Kidney epithelial cell (primary cell): ENCODE results near the gene DUSP22. TPM values are rescaled to one million over a fixed set of nuclear protein-coding genes. Genes with fewer than 3 reads are reported as not detected.

Experiments used
- DNase-seq: peaks from one replicate; pipeline ENCODE4 v3.0.0-alpha.2; 2010; ENCODE audit warnings: low read depth
- H3K27me3 ChIP-seq: 2 replicates; pipeline ENCODE4 v1.6.0; 2011; ENCODE audit warnings: low read length; ENCODE audit not compliant: control insufficient read depth, insufficient read depth
- H3K36me3 ChIP-seq: 2 replicates; pipeline ENCODE4 v1.5.1; 2011; ENCODE audit warnings: low read length; ENCODE audit not compliant: control insufficient read depth, insufficient read depth
- H3K4me3 ChIP-seq: 2 replicates; pipeline ENCODE4 v1.5.1; 2011; ENCODE audit warnings: low read depth, mild to moderate bottlenecking, control low read depth, low read length
- total RNA-seq: library from RNA; depleted of rRNA; stranded (reverse); fragments of >200 nt; gene quantifications from 2 replicates; pipeline ENCODE4 v1.2.3, GENCODE V29; 2015
- TF ChIP-seq, protein P1 (sequence below): IDR thresholded peaks from 2 replicates; pipeline ENCODE4 v1.5.1; 2011; ENCODE audit warnings: mild to moderate bottlenecking, moderate library complexity, low read length, control low read depth, inconsistent platforms; ENCODE audit not compliant: insufficient read depth, poor library complexity, severe bottlenecking

The DUSP22 gene
- total RNA-seq, 1 donor from 2014 or later, result 35.9 TPM

GRCh38 chr6:351011-351866 lies 59.0 kb downstream of the DUSP22 start:
- no peaks in the 10 kb centered on the region for H3K36me3 ChIP-seq
- DNase-seq, result no peak
- H3K27me3 ChIP-seq, result no peaks in the 10 kb centered on the region
- TF ChIP-seq, protein P1, sequence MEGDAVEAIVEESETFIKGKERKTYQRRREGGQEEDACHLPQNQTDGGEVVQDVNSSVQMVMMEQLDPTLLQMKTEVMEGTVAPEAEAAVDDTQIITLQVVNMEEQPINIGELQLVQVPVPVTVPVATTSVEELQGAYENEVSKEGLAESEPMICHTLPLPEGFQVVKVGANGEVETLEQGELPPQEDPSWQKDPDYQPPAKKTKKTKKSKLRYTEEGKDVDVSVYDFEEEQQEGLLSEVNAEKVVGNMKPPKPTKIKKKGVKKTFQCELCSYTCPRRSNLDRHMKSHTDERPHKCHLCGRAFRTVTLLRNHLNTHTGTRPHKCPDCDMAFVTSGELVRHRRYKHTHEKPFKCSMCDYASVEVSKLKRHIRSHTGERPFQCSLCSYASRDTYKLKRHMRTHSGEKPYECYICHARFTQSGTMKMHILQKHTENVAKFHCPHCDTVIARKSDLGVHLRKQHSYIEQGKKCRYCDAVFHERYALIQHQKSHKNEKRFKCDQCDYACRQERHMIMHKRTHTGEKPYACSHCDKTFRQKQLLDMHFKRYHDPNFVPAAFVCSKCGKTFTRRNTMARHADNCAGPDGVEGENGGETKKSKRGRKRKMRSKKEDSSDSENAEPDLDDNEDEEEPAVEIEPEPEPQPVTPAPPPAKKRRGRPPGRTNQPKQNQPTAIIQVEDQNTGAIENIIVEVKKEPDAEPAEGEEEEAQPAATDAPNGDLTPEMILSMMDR, result no peak
- no peak overlapping the region for H3K4me3 ChIP-seq

DNA sequence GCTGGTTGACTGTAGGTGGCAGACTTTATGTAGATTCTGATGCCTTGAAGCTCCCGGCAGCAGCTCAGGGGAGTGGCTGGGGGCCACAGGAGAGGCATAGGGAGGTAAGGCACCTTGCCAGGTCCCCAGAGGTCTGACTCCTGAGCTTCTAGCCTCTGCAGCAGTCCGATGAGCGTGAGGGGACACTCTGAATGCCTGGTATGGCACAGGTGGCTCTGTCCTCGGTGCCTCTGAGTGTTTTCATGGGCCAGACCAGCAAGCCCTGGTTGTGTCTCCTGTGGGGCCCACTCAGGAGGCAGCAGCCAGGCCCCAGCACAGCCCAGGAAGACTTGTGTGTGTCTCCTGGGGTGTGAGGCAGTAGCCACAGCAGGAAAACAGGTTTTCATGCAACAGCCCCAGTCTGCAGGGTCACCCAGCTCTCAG lies 59.6 kb downstream of the DUSP22 start:
- Histone ChIP-seq H3K4me3 (no peak overlapping the region), H3K36me3 (no peaks in the 10 kb centered on the region), H3K27me3 (no peaks in the 10 kb centered on the region)
- TF ChIP-seq, protein P1, result no peak
- no peak for DNase-seq

DNA sequence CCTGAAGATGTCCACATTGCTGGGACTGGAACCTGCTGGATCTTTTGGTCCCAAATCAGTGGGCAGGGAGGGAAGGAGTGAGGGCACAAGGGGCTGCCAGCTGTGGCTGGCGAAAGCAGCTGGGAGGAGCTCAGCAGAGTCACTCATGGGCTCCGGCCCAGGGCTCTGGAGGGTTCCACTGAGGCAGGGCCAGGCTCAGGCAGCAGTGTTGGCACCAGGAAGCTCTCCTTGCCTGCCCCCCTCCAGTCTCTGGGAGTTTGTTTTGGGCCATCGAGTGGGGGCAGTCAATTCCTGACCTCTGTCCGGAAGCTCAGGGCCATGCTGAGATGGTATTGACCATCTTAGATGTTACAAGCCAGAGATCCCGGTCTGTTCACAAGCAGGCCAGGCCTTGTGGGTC lies 60.2 kb downstream of the DUSP22 start:
- no peak for DNase-seq
- Histone ChIP-seq H3K36me3 (no peaks in the 10 kb centered on the region), H3K4me3 (no peak overlapping the region), H3K27me3 (no peaks in the 10 kb centered on the region)
- TF ChIP-seq, protein P1, result no peak

DNA sequence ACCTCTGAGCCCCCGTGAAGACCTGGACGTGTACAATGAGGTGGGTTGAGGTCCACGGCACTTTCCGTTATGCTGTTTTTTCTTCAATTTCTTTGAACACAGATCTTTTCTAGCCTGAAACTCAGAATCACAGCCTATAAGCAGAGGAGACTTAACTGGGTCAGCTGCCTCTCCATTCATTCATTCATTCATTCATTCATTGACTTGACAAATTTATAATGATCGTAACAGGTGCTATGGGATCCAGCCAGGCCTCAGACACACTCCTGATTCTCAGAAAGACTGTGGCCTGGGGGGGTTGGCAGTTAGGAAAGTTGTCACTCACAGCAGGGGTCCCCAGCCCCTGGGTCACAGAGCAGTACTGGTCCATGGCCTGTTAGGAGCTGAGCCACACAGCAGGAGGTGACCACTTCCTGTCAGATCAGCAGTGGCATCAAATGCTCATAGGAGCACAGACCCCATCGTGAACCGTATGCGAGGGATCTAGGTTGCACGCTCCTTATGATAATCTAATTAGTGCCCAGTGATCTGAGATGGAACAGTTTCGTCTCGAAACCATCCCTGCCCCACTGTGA lies 60.7 kb downstream of the DUSP22 start:
- DNase-seq, result no peak
- H3K27me3 ChIP-seq, result no peaks in the 10 kb centered on the region
- H3K4me3 ChIP-seq, result no peak overlapping the region
- H3K36me3 ChIP-seq, result no peaks in the 10 kb centered on the region
- TF ChIP-seq, protein P1, result no peak

GRCh38 chr6:353642-354614 lies 61.6 kb downstream of the DUSP22 start:
- DNase-seq, result no peak
- no peaks in the 10 kb centered on the region for H3K36me3 ChIP-seq
- no peaks in the 10 kb centered on the region for H3K27me3 ChIP-seq
- H3K4me3 ChIP-seq, result no peak overlapping the region
- TF ChIP-seq, protein P1, result no peak
